SU-DHL-6 (cell line): Measurements from ENCODE around the gene PIP5K1B.

Experiments
- EZH2phosphoT487 ChIP-seq: fragments of 200-600 bp; sonication (generic), shearing (Covaris generic); conservative IDR thresholded peaks from 2 replicates; pipeline ENCODE4 v1.6.1; 2018; ENCODE audit warnings: mild to moderate bottlenecking, antibody characterized with exemption, low read length, moderate library complexity, mixed read lengths
- TF ChIP-seq, protein P1 (sequence below): fragments of 200-600 bp; sonication (generic); IDR thresholded peaks from one replicate; pipeline ENCODE4 v1.5.1; 2017; ENCODE audit warnings: antibody characterized with exemption, mild to moderate bottlenecking, low read length, moderate library complexity; ENCODE audit not compliant: insufficient read depth, poor library complexity, severe bottlenecking

DNA sequence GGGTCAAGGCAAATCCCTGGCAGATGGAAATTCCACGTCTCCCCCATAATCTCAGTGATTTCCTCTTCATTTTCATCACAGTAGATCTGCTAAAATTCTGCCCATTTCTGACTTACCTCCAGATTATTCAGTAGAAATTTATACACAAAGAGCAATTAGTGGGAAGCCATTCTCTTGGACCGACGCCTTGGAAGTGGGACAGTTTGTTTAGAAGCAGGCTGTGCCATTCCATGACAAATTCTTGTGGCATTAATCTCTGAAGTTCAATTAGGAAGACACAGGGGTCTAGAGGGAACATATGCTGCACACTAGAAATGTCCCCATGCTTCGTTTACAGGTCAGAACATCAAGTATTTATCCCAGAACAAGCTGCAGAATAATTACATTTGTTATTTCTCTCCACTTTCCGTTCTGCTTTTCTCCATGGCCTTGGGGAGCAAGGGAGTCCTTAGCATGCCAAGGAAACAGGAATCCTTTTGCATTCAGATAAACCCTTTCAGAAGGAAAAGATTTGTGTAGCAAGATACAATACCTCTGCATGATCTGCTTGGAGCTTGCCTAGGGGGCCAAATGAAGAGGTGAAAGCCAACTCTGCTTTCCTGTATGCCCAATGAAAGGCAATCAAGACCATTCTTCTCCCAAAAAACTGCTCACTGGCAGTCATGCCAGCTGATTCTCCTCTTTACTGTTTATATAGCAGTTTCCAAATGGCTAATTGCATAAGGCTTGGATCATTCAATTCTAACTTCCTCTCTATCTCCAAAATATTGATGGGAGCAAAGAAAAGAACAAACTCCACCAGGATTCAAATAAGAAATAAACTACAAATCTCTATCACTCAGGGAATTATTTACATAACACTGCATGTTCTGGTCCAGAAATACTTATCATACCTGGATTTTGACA is 311.4 kb downstream of the PIP5K1B start:
- TF ChIP-seq, protein P1, sequence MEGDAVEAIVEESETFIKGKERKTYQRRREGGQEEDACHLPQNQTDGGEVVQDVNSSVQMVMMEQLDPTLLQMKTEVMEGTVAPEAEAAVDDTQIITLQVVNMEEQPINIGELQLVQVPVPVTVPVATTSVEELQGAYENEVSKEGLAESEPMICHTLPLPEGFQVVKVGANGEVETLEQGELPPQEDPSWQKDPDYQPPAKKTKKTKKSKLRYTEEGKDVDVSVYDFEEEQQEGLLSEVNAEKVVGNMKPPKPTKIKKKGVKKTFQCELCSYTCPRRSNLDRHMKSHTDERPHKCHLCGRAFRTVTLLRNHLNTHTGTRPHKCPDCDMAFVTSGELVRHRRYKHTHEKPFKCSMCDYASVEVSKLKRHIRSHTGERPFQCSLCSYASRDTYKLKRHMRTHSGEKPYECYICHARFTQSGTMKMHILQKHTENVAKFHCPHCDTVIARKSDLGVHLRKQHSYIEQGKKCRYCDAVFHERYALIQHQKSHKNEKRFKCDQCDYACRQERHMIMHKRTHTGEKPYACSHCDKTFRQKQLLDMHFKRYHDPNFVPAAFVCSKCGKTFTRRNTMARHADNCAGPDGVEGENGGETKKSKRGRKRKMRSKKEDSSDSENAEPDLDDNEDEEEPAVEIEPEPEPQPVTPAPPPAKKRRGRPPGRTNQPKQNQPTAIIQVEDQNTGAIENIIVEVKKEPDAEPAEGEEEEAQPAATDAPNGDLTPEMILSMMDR, result no peak
- TF ChIP-seq EZH2phosphoT487, result no peak
